GOT3 (cell line): Measurements from ENCODE around the gene KLF5.

Experiments used
- DNase-seq: peaks from one replicate; lab custom pipeline; 2025; ENCODE audit warnings: mixed read lengths; lab: John Stamatoyannopoulos, UW

KLF5 gene

GRCh38 chr13:73059460-73060250 is 850 bp downstream of the KLF5 start:
- DNase-seq = no peak

- no peak for DNase-seq
Measured at GRCh38 chr13:73060251-73061160, 1.7 kb downstream of the KLF5 start.

GRCh38 chr13:73061473-73061872 is 2.7 kb downstream of the KLF5 start:
- DNase-seq = no peak

DNA sequence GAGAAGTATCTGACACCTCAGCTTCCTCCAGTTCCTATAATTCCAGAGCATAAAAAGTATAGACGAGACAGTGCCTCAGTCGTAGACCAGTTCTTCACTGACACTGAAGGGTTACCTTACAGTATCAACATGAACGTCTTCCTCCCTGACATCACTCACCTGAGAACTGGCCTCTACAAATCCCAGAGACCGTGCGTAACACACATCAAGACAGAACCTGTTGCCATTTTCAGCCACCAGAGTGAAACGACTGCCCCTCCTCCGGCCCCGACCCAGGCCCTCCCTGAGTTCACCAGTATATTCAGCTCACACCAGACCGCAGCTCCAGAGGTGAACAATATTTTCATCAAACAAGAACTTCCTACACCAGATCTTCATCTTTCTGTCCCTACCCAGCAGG is 3.1 kb downstream of the KLF5 start:
- DNase-seq = no peak

DNA sequence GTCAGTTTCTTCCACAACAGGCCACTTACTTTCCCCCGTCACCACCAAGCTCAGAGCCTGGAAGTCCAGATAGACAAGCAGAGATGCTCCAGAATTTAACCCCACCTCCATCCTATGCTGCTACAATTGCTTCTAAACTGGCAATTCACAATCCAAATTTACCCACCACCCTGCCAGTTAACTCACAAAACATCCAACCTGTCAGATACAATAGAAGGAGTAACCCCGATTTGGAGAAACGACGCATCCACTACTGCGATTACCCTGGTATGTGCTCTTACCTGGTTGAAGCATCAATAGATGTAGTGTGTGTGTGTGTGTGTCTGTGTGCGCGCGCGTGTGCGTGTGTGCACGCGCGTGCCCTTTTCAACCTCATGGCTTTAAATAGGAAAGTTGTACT is 3.7 kb downstream of the KLF5 start:
- DNase-seq = no peak

DNA sequence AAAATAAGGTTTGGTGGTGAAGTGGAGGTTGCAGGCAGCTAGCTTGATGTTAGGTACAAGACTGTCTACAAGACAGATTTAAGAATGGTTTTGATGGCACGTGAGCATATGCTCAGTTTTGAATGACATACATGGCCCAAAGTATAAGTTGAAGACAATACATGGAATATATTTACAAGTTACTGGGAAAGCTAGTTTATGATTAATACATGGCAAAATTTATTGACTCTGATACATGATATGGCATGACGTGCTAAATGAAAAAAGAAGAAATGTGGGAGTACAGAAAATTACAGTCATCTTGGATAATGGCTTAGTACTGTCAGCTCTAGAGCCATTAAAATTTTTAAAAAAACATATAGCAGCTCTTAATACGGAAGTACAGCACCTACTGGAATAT is 4.4 kb downstream of the KLF5 start:
- no peak for DNase-seq

DNA sequence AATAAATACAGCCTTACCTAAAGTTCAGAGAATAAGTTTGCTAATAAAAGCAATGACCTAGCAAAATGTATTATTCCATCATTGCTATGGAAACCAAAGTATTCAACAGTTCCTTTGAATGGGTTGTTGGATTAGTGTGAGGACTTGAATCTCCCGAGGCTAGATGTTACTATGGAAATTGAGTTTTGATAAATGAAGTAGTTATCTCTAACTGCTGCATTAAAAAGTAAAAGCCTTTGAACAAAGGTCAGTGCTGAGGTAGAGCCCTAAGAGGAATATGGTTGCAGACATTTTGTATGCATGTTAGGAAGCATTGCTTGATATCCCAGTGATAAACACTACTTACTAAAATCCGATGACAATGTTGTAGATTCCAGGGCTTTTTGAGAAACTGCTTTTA is 6.2 kb downstream of the KLF5 start:
- no peak for DNase-seq

- DNase-seq = no peak
Measured at GRCh38 chr13:73065665-73066340, 7.0 kb downstream of the KLF5 start.

GRCh38 chr13:73069206-73069805 is 10.5 kb downstream of the KLF5 start:
- no peak for DNase-seq

GRCh38 chr13:73070451-73071098 is 11.8 kb downstream of the KLF5 start:
- DNase-seq = no peak

DNA sequence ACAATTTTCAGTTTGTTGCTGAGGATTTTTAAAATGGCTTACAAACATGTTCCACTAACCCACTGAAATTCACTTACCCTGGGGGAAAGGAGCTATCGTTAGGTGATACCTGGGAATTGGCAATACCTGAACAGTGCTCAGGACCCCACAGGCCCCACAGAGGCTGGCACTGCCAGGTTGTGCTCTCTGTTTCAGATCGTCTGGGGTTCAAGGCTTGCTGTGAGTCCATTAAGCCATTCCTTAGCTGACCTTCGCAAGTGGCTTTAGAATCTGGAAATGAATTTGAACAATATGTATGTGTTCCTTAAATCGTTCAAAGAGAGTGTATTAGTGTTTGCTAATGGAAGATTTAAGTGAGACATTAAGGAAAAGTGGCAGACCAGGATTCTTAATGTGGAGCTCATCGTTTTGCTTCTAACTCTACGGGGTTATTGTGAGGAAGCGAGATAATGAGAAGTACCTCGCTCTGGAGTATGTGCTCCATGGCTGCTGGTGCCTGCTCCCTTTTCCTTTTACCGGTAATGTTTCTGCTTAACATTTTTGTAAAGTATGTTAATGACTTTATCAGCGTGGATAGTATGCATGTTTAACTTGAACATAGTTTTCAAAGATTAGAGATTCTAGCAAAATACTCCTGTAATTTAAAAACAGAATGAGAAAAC is 13.6 kb downstream of the KLF5 start:
- DNase-seq = no peak

DNA sequence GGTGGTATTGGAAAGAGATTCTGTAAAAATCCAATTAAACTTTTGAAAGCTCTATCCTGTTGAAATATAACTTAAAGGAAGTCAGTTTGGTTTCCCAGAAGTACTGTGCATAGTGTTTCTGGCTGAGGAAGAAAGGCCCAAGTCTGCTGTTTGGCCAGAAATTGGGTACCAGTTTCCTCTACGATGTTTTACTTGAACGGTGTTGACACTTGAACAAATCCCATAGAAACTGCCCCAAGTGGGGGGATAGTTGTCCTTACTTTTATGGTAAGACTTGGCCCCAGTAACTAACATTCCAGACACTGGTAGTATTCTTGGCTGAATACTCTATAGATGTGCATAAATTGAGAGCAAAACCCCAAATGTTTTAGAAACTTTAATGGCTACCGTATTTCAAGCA is 14.2 kb downstream of the KLF5 start:
- no peak for DNase-seq

DNA sequence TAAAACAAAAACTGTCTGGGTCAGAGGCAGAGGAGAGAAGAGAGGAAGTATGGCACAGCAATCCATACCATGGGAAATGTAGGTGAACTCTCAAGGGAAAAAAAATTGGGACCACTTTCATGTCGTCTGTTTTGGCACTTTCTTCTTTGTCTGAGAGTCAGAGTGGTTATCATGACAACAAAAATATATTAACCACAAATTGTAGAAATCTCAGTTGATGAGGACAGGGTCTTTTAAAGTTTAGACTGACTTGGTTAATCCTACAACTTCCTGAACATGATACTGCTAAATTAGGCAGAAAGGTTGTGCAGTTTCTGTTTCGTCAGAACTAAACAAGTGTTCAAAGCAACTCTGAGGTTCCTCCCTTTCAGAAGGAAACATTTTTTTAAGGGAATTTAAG is 15.2 kb downstream of the KLF5 start:
- DNase-seq = no peak

DNA sequence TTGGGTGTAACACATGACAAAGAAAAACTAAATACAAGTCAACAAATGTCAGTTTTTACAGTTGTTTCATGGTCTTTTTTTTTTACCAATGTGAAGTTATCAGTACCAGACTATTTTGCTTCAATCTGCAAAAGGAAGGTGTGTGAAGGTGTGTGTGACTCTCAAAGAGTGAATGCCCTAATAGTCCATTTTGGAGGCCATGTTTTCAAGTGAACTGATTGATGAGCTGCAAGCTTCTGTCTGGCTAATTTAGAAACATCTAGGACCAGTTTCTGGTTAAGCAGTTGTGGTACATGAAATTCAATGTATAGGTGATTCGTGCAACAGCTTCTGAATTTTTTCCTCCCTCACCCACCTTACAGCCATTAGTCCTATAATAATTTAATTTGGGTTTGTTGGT is 16.1 kb downstream of the KLF5 start:
- DNase-seq = no peak

DNA sequence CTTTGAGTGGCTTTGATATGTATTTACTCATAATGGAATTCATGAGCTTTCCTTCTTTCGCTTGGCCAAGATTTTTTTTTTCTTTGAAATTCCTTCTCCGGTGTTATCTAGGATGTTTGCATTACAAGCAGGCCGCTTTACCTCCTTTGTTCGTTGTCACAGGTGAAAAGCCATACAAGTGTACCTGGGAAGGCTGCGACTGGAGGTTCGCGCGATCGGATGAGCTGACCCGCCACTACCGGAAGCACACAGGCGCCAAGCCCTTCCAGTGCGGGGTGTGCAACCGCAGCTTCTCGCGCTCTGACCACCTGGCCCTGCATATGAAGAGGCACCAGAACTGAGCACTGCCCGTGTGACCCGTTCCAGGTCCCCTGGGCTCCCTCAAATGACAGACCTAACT is 16.7 kb downstream of the KLF5 start:
- DNase-seq = no peak

- no peak for DNase-seq
Measured at GRCh38 chr13:73075954-73076353, 17.1 kb downstream of the KLF5 start.

- DNase-seq = no peak
Measured at GRCh38 chr13:73077865-73078264, 19.1 kb downstream of the KLF5 start.

GRCh38 chr13:73079359-73079758 is 20.6 kb downstream of the KLF5 start:
- DNase-seq = no peak

GRCh38 chr13:73081256-73081915 is 22.6 kb downstream of the KLF5 start:
- DNase-seq = no peak

DNA sequence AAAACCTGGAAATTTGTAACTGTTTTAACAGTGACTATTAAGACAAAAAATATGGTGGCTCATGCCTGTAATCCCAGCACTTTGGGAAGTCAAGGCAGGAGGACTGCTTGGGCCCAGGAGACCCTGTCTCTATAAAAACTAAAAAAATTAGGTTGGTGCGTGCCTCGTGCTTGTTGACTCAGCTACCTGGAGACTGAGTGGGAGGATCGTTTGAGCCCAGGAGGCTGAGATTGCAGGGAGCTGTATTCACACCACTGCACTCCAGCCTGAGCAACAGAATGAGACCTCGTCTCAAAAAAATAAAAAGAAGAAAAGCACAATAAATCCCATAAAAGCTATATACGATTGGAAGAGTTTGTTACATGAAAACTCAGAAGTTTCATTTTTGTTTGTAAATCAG is 23.7 kb downstream of the KLF5 start:
- no peak for DNase-seq

DNA sequence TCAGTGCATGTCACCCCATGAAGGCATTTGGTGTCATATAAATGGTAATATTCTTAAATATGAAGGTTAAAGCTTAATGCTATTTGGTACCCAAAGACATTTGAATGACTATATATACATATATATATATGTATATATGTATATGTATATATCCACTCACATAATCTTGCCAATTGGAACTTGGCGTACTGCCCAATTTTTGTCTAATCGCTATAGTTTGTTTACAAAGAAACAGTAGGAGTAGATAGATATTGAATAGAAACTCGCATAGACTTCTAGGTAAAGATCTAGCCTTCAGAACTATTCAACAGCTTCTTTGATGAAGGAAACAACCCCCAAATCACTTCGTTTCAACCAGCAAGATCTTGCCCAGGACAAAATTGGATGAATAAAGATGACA is 24.1 kb downstream of the KLF5 start:
- DNase-seq = no peak
